NCI-H2107 treated with DMSO at 0.1 percent for 48 hours (cell line): ENCODE measurements around the gene CPLX4.

ENCODE experiments used
- DNase-seq: peaks from one replicate; lab custom pipeline; 2025; ENCODE audit not compliant: unreplicated experiment; lab: John Stamatoyannopoulos, UW

The CPLX4 gene, protein sequence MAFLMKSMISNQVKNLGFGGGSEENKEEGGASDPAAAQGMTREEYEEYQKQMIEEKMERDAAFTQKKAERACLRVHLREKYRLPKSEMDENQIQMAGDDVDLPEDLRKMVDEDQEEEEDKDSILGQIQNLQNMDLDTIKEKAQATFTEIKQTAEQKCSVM

DNA sequence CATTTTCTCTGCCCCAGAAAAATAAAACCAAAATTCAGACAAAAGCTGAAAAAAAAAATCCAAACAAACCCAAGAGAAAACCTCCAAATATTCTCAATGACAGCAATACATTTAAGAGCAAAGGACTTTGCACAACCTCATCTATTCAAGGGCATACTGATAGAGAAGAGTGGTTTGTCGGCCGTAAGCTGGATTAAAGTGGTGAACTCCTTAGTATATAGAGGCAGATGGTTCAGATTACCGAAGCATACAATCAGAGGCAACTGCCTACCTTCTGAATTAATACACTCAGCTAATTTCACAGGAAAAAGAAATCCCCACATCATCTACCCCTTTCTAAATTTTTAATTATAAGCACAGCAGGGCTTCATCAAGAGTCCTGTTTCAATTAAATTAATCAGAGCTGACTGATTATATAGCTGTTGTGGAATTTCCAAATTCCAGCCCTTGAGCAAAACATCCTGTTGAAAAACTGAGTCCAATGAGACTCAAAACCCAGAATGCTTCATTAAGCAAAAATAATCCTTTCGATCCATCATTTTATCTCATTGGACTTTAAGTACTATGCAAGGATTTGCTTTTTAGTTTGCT is at the start of gene CPLX4:
TSS of gene CPLX4 (minus strand) at position 190 of the 591 bp plus-strand sequence. CDS start at position 3, 187 bp downstream.
- no peak for DNase-seq

DNA sequence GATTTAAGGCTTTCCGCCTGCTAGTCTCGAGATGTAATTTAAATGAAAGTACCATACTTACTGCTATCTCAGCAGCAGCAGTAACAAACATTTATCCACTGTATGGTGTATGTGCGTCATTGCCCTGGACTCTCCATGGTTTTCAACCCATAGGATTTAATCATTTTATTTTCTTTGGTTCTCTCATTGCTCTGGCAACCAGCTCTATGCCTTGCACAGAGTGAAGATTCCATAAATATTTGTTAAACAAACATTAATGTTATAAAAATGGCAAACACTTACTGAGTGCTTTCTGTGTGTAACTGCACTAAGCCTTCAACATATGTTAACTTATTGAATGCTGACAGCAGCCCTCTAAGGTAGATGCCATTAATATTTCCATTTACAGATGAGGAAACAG is 41.9 kb upstream of the CPLX4 start:
- DNase-seq, result no peak

DNA sequence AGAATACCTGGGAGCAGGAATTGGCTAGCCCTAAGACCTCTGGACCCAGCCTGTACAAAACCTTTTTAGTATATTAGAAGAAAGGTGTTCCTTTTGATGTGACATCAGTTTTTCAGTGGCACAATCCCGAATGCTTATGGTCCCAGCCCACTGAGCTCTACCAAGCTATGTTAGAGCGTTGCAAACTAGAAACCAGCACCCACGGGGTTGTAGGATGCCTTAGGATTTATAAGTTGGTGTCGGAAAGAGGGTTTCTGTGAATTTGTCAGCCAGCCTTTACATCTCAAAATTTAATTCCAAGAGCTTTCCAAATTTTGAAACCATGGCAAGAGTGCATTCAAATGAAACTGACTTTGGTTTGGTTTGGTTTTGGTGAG is 41.1 kb upstream of the CPLX4 start:
- no peak for DNase-seq

DNA sequence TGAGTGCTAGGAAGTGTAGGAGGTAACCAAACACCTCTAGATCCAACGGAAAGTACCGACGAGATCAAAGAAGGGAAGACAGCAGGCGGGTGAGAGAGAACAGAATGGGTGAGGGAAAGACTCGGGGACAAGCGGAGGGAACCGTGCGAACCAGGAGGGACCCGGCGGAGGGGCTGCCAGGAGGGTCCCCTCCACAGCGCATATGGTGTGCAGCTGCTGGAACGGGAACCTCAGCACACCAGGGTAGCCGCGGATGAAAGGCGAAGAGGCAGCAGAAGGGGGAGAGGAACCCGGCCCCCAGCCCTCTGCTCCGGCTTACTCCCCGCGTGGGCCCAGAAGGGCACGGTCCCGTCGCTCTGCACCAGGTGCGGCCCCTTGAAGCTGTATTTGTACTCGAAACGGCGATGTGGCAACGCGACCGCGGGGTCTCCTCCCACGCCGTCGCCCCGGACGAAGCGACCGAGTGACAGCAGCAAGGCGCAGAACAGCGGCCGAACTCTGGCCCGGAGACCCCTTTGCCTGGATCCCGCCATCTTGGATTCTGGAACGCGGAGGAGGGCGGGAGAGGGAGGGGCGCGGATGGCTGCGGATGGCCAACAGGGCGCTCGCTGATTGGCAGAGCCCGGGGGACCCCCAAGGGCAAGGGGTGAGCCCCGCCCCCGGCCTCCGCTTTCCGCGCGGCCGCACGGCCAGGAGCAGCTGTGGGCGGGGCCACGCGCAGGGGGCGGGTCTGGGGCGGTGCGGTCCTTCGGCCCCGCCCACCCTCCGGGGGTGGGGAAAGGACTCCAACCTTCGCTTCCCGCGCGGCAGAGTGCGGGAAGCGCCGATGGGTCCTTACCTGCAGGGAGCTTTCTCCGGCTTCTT is 40.5 kb upstream of the CPLX4 start, which contains the start of gene LMAN1:
TSS of gene LMAN1 (minus strand) at position 554 of the 864 bp plus-strand sequence. CDS start at position 533, 21 bp downstream.
- DNase-seq, result peak; percentile 86

DNA sequence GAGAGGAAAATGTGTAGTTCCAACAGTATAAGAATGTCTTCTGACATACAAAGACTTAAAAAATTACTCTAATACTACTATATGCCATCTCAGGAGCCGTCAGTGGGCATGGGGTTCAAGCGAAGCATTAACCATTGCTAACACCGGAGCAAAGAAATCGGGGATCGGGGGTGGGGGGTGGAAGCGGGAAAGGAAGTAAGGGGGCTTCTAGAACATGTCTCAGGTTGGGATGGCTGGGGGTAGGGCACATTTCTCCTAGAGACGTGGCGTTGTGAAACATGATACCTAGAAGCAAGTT is 39.9 kb upstream of the CPLX4 start:
- DNase-seq, result no peak

DNA sequence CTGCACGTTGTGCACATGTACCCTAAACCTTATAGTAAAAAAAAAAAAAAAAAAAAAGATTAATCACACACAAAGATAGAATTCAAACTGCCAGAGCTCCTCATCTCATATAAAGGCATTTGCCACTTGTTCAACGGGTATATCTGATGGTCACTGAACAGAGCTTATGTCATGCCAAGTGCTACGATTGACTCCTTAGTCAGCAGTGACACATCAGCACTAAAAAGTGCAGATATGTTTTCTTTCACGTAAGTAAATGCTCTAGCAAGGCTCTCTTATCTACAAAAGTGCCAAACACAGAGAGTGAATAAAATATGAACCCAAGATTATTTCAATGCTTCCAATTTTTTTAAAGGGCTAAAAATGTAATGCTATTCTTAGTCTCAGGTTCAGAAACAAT is 39.5 kb upstream of the CPLX4 start:
- peak; percentile 35 for DNase-seq

DNA sequence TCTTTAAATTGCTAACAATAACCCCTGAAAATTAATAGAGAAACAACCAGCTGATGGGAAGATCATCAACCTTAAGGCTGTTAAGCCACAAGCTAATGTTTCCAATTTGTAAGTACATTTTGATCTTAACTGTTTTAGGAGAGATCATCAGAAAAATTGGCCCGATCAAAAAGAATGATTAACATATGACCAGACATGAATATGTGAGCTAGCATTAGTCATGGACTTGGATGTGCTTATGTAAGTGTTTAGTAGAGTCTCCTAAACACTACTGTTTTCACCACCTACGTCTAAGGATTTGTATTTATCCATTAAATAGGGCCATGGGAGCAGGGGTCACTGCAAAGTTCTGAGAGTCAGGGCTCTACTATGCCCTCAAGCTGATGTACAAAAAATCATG is 36.3 kb upstream of the CPLX4 start:
- no peak for DNase-seq

DNA sequence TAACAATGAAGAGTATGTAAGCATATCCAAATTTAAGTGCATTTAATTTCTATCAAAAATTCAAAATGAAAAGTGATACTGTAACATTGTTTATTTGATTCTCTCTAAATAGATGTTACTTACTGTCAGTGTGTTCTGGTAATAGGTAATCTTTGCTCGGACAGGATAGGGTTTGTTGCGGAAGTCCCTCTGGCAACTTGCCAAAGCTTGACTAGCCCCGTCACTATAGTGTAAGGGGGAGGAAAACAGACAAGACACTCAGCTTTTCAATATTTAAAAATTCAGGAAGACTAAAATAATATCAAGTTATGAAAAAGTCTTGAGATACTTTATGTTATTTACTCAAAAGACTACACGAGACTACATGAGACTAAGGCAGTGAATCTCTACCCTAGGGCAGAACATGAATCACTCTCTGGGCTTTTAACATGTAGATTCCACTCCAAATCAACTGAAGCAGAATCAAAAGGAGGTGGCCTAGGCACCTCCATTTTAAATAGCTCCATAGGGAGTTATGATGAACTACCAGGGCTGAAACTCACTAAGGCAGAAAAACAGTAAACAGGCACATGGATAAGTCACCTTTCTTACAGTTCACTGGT is 34.7 kb upstream of the CPLX4 start:
- DNase-seq, result no peak

DNA sequence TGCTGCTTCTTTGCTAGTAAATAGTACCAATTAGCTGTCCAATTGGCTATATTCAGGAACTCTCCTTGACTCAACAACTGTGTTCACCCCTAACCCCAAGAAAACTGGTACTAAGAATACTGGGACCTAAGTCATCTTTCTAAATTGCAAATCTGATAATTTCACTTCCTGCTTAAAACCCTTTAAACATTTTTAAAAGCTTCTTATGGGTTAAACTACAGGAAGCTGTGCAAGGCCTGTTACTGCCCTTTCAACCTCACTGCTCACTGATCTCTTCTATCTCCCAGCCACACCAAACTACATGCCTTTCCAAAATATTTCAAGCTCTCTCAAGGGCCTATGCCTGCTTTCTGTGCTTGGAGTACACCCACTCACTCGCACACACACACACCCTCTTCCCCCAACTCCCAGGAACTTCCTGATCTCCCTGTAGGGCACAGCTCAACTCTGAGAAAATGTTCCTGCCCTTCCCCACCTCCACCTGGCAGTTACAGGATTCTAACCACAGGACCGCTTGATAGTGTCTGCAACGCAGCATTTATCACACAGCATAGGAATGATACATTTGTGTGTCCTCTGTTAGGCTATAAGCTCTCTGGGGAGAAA is 33.9 kb upstream of the CPLX4 start:
- no peak for DNase-seq

DNA sequence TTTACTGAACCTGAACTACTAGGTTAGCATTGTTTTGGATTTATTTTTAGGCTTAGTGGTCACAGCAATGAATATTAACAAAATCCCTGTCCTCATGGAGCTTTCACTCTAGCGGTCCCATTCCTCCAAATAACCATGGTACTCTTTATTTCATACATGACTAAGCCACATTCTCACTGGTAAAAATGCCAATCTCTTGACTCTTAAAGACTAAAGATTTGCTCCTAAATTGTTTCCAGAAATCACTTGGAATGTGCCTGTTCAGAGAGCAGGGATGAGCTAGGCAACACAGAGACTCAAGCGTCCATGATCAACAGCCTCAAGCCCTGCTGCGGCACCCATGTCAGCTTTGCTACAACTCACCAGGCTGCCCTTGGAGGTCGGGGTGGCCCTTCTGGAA is 27.1 kb upstream of the CPLX4 start:
- no peak for DNase-seq

DNA sequence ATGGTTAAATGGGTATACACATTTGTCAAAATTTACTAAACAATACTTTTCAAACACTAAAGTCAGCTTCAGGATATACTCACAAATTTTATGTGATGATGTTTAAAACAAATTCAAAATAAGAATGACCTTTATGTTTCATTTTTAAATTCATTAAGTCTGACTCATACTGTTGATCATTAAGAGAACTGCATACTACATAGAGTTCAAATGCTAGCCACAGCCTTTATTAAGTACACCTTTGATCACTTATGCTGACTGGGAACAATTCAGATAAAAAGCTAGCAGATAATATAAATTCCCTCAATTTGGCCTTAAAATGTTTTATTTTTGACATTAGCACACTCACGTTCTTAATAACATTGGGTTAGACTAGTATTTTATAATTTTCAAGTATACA is 26.5 kb upstream of the CPLX4 start:
- DNase-seq, result no peak

DNA sequence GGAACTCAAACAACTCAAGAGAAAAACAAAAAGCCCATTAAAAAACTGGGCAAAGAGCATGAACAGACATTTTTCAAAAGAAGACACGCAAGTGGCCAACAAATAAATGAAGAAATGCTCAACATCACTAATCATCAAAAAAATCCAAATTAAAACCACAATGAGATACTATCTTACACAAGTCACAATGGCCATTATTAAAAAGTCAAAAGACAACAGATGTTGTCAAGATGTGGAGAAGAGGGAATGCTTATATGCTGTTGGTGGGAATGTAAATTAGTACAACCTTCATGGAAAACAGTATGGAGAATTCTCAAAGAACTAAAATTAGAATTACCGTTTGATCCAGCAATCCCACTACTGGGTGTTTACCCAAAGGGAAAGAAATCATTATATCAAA is 25.5 kb upstream of the CPLX4 start:
- no peak for DNase-seq

DNA sequence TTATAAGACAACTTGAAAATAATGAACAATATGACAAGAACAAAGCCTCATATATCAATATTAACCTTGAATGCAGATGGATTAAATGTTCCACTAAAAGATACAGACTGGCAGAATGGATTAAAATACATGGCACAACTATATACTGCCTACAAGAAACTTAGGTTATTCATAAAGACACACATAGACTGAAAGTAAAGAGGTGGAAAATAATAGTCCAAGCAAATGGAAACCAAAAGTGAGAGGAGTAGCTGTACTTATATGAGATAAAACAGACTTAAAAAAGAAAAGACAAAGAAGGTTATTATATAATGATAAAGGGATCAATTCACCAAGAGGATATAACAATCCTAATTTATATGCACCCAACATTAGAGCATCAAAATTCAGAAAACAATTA is 22.4 kb upstream of the CPLX4 start:
- no peak for DNase-seq

DNA sequence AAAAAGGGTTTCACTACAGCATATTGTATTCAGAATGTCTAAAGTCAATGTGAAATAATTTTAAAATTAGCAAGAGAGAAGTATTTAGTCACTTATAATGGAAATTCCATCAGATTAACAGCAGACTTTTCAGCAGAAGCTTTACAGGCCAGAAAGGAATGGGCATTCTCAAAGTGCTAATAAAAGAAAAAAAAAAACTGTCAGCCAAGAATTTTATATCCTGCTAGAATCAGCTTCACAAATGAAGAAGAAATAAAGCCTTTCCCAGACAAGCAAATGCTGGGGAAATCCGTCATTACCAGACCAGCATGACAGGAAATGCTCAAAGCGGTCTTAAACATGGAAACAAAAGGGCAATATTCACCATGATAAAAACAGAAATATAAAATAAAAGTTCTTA is 21.9 kb upstream of the CPLX4 start:
- DNase-seq, result no peak

DNA sequence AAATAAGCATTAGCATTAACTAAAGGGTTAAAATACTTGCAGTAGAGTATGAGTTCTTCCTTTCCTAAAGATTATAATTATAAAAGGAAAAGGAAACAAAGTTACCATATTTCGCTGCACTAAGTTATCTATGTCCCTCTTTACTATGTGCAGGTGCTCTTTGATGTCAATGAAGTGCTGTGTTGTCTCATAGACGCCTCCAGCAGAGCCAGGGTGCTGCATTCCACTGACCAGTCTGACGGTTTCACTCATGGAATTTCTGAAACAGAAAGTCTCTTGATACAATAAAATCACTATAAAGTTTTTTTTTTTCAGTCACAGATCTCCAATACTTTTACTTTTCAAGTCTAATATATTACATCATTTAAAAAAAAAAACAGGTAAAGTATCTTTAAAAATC is 14.5 kb upstream of the CPLX4 start:
- no peak for DNase-seq

DNA sequence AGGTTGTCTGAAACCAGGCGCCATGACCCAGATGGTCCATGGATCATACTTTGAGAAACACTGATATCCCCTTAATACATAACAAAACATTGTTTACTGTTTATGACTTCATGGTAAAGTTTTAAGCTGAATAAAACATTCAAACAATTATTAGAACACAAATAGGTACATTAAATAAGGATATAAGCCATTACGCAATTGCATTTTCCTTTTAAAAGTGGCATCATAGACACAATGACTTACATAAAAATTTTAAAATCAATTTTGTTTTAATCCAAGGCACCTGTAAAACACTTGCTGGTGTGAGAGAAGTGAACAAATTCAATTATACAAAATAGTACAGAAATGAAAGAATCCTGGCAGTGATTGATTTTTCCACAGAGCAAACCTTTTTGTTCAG is 10.2 kb upstream of the CPLX4 start:
- no peak for DNase-seq

DNA sequence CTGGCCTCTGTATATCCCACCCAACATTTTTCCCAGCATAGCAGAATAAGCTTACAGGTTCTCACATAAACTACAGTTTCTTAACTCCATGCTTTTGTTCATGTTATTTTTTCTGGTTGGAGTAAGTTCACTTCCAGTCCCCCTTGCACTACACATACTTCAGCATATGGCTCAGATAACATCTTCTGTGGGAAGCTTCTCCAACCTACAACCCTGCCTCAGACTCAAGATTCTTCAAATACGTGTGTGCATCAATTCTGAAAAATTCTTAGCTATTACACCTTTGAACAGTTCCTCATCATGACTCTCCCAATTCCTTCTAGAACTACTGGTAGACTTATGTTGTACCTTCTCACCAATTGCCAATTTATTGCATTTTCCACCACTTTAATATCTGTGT is 7.5 kb upstream of the CPLX4 start:
- no peak for DNase-seq

DNA sequence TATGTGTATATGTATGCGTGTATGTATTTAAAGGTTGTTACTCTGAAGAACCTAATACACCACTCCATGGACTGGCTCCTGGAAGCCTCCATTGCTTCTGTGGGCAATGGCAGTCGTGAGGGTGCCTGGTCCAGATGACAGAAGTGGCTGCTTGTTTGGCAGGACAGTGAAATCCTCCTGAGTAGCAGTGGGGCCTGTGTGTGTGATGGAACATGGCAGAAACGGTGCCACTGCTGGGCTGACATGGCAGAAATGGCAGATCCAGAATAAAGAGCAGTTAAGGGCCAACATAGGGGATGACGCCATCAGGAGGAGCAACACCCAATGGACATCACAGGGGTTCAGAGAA is 6.1 kb upstream of the CPLX4 start:
- DNase-seq, result no peak

DNA sequence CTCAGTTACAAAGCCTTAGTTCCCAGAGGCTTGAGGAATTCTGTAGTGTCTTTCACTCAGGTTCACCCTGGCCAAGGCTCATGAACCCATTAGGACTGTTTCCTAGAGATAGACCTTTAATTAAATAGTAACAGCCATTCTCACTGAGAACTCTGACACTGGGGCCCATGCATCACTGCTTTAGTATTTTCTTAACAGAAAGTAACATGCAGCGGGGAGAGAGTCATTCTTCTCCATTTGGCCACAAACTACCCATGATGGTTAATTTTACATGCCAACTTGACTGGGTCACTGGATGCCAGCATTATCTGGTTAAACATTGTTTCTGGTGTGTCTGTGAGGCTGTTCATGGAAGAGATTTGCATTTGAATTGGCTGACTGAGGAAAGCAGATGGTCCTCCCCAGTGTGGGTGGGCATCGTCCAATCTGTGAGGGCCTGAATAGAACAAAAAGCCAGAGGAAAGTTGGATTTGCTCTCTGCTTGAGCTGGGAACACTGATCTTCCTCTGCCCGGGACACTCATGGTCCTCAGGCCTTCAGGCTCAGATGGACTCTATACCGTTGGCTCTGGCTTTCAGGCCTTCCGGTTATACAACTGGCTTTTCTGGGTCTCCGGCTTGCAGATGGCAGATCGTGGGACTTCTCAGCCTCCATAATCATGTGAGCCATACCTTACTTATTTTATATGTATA is 5.6 kb upstream of the CPLX4 start:
- no peak for DNase-seq

DNA sequence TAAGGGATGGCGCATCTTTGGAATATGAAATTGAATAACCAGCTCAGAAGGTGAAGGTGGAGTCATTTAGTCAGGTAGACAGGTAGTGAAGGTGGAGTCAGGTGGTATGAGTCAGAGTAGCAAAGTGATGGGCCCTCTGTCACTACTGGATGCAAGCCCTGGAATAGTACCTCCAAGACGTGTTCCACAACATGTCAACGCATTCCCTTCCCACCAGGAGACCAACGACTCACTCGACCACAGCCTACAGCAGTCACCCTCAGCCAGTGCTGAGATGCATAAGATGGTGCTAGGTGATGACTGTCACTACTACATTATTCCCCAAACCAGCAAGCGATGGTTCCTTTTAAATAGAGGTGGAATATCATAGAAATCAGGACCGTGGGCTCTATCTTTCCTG is 6.8 kb downstream of the CPLX4 start:
- no peak for DNase-seq

DNA sequence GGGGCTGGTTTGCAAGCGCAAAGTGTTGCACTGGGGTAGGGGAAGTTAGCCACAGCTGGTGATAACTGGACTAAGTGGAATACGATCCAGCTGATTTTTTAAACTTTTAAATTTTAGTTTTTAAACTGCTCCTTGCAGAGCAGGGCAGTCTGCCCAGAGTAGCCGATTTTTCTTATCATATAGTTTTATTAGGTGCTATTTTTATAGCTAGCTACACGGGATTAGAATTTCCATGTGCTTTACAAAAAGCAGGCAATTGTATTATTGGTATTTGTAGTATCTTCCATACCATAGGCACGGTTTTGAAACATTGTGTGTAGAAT is 9.6 kb downstream of the CPLX4 start:
- no peak for DNase-seq
